GM21576 (cell line): ENCODE data around the gene TMEM154.

Source experiments
- ATAC-seq: cut with Tn5 transposase; IDR thresholded peaks from one replicate; pipeline ENCODE4 v1.9.1; 2021; ENCODE audit warnings: mild to moderate bottlenecking, moderate library complexity; ENCODE audit not compliant: unreplicated experiment

TMEM154 gene

GRCh38 chr4:152635851-152636250 is 43.9 kb downstream of the TMEM154 start:
- no peak for ATAC-seq

DNA sequence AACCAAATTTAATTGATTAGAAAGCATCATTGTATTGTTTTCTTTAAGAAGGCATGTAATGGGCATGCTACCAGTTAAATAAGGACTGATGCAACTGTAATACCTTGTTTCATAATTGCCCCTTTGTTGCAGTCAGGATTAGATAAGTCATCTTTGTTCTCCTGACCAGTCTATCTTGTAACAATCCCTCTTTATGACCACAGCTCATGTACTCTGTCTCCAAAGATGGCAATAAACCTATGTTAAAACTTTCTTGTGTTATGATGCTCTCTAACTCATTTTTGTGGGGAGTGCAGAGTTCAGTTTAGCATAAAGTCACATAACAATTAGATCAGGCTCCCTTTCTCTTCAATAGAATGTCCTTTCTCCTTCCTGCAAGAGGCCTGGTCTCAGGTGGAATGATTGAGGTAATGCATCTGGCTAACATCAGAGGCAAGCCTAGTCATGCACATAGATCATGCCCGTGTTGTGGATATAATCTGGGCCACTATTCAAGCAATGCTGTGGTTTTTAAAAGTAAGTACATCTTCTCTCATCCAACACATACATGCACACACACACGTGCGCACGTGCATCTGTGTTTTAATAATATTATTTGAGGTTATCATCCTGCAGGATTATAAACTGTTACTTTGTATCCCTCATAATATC is 45.6 kb downstream of the TMEM154 start:
- no peak for ATAC-seq

GRCh38 chr4:152633118-152633517 is 46.7 kb downstream of the TMEM154 start:
- no peak for ATAC-seq

DNA sequence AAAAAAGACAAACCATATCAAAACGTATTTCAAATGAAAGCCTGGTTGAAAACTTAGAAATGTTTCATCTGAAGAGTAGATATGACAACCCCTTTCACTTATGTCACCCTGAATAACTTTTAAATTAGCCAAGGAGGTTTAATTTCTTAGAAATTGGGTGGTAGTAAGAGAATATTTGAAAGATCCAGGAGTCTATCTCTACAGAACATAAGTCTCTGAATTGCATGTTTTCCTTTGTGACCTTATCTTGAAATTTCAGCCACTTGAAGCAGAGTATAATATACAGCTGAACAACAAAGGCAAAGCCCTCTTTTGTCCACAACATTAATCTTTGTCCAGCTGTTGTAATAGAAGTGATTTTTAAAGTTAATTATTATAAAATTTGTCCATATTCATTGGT is 49.5 kb downstream of the TMEM154 start:
- ATAC-seq = no peak

DNA sequence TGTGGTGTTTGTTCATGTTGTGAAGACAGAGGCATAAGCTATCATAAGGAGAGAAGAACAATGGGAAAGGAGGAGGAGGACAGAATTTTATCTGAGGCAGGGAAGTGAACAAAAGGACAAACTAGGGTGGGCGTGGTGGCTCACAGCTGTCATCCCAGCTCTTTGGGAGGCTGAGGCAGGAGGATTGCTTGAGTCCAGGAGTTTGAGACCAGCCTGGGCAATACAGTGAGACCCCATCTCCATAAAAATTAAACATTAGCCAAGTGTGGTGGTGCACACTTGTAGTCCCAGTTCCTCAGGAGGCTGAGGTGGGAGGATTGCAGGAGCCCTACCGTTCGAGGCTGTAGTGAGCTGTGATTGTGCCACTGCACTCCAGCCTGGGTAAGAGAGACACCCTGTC is 49.9 kb downstream of the TMEM154 start:
- no peak for ATAC-seq

DNA sequence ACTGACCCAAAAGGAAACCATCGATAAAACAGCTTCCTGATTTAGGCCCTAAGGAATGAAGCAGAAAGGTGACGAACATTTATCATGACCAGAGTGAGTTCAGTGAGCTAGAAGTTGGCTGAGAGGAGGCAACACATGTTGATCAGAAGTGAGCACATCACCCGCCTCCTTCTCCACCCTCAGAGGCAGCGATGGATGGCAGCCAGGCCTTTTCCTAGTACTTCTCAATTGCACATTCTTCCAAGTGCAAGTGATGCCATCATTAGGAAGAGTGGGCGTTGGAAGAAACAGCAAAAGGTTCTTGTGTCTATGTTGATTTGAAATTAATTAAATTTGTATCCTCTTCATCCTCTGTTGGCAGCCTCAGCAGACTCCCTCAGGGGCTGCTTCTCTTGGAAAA is 51.7 kb downstream of the TMEM154 start:
- ATAC-seq = no peak

DNA sequence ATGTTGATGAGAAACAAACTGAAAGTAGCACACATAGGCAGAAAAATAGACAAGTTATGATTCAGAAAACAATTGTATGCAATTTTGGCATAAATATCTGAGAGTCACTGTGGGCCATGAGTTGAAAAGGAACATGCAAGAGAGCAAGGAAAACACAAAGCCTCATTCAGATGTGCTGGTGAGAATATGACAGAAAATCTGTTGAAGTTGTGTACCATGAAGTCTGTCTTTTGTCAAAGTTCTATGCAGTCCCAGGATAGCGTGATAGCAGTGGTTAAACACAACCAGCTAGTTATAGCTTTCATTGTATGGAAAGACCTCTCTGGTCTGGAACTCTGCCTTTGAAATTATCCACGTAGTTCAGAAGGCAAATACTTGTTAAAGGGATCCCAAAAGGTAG is 53.0 kb downstream of the TMEM154 start:
- ATAC-seq = no peak

GRCh38 chr4:152620915-152621314 is 58.9 kb downstream of the TMEM154 start:
- ATAC-seq = no peak

- ATAC-seq = no peak
These were observed 59.6 kb downstream of the TMEM154 start for GRCh38 chr4:152620218-152620617.

DNA sequence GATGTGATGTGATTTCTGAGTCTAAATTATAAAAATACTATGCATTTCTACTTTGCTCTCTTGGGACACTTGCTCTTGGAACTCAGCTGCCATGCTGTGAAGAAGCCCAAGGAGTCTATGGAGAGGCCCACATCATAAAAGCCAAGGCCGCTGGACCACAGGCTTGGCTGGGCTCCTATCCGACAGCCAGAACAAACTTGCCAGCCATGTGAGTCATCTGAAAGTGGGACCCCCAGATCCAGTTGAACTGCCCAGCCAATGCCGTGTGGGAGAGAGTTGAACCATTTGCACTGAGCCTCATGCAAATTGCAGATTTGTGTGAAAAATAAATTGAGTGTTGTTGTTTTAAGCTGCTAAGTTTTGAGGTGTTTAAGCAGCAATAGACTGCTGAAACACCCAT is 60.2 kb downstream of the TMEM154 start:
- ATAC-seq = no peak

DNA sequence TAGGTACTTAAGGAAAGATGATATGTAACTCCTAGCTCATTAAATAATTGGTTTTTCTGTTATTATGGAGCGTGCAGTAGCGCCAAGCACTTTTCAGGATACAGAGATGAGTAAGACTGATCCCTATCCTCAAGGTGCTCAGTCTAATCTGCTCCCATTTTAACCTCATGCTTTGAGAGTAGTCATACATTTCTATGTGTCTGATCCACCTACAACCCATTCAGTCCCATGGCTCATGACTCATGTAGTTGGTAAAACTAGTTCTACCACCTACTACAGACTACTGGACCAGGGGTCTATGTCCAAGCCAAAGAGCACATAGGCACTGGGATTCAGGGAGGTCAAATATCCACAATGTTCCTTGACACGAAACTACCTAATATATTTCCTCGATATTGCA is 60.8 kb downstream of the TMEM154 start:
- ATAC-seq = no peak

GRCh38 chr4:152616804-152617203 is 63.0 kb downstream of the TMEM154 start:
- no peak for ATAC-seq

- ATAC-seq = no peak
These were observed 65.7 kb downstream of the TMEM154 start for GRCh38 chr4:152613841-152614721.

GRCh38 chr4:152613351-152613750 is 66.4 kb downstream of the TMEM154 start:
- ATAC-seq = no peak

- no peak for ATAC-seq
These were observed 69.7 kb downstream of the TMEM154 start for GRCh38 chr4:152610131-152610530.

DNA sequence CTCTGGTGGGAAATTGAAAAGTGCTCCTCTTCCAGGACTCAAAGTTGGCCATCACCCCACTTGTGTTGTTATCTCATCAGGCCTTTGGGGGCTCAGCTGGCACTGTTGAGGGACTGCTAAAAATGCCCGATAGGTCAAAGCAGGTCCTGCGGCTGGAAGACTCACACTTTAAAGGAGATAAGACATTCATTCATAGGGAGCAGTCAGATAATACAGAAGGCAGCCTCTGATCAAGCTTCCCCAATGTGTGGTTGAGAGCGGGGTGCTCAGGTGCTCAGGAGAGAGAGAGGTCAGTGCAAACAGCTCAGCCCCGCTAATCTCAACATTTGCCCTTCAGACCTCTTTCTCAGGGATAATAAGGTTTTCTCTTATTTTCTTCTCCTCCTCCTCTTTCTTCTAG is 70.3 kb downstream of the TMEM154 start:
- ATAC-seq = no peak

DNA sequence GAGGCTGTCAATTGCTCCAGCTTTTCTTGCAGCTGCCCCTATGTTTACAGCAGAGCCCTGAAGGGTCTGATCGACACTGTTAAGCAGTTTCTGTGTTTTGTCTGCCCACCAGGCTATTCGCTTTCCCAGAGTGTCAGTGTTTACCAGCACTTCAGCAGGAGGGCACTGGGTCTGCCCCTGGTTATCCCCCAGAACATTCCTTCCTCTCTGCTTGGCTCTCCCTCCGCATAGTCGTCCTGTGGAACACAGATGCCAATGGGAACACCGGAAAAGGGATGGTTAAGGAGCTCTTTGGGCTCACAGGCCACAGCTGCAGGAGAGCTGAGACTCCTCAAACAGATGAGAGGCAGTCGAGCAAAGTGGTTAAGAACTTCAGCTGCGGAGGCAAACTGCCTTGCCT is 72.6 kb downstream of the TMEM154 start:
- no peak for ATAC-seq

GRCh38 chr4:152606753-152607152 is 73.0 kb downstream of the TMEM154 start:
- ATAC-seq = no peak

DNA sequence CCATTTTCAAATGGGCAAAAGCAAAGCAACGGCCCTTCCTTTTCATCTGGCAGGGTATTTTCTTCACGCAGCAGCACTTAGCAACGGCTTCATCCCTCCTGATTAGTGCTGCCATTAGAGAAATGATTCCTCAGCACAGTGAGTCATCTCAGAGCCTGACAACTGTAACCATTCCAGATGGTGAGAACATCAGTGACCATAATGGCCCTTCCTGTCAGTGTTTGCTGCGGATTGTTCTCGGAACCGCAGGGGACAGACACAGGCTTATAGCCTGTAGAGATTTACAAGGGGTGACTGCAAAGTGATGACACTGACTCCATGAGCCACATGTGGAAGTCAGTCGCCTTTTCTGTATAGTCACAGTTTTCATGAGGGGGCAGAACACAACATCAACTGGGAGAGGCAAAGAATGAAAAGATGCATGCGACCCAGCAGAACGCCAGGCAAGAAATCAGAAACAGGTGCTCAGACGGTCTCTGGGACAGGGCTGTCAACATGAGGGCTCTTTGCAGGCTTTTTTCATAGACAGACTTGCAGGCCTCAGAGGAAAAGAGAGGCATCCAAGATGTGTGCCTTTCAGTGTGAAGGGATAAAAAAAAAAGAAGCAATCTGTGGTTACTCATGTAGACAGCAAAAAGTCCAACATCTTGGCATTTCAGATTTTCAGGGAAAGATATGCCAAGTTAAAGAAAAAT is 74.0 kb downstream of the TMEM154 start:
- no peak for ATAC-seq

DNA sequence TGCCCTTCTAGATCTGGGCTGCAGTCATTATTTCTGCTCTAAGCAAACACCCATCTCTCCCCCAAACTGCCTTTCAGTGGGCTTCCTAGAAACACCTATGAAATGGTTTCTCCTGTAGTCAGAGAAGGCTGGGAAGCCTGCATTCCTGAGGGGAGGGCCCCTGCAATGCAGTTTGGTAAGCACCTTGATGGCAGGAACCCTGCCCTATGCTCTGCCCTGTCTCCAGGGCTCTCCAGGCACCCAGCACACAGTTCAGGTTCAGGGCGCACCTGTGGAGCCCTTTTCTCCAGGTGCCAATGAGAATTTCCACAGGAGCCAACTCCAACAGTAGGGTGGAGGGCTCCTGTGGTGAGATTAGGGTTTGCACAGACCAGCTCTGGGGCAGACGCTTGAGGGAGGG is 74.8 kb downstream of the TMEM154 start:
- no peak for ATAC-seq

DNA sequence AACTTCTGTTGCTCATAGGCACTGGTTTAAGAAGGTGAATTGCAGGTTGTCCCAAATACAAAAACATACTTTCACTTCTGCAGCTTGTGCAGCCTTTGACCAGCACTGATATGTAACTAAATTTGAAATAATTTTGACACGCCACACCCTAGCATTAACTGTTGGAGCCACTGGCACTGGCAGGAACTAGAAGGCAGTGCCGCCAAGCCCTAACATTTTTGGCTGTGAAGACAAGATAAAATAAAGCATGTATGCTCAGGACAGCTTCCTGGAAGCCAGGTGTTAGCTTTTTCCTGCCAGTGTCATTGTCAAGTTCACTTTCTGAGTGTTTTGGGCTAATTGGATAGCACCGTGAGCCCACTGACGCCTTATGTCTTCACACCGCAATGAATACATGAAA is 78.6 kb downstream of the TMEM154 start:
- ATAC-seq = no peak

- no peak for ATAC-seq
These were observed 80.2 kb downstream of the TMEM154 start for GRCh38 chr4:152599636-152600035.
